Breast epithelium (tissue), 3 donors: ENCODE data around the gene UNC80.

ENCODE experiments used
- POLR2A ChIP-seq: fragments of 450-650 bp; IDR thresholded peaks from one replicate; pipeline ENCODE4 v1.6.1; 2016; ENCODE audit warnings: antibody characterized with exemption, mild to moderate bottlenecking, moderate library complexity
- TF ChIP-seq, protein P1 (sequence below), 3 donors: fragments of 450-650 bp; IDR thresholded peaks; one replicate each; pipeline ENCODE4 v1.5.1; 2016 to 2017; ENCODE audit warnings: antibody characterized with exemption in 3 of 3, mild to moderate bottlenecking in 3 of 3, moderate library complexity in 3 of 3

- TF ChIP-seq, protein P1, sequence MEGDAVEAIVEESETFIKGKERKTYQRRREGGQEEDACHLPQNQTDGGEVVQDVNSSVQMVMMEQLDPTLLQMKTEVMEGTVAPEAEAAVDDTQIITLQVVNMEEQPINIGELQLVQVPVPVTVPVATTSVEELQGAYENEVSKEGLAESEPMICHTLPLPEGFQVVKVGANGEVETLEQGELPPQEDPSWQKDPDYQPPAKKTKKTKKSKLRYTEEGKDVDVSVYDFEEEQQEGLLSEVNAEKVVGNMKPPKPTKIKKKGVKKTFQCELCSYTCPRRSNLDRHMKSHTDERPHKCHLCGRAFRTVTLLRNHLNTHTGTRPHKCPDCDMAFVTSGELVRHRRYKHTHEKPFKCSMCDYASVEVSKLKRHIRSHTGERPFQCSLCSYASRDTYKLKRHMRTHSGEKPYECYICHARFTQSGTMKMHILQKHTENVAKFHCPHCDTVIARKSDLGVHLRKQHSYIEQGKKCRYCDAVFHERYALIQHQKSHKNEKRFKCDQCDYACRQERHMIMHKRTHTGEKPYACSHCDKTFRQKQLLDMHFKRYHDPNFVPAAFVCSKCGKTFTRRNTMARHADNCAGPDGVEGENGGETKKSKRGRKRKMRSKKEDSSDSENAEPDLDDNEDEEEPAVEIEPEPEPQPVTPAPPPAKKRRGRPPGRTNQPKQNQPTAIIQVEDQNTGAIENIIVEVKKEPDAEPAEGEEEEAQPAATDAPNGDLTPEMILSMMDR (IDR thresholded peaks at IDR 0.05) = no peak
- no peak for TF ChIP-seq POLR2A
Observed at GRCh38 chr2:209973328-209973727, 201.7 kb downstream of the UNC80 start.
